HG03558 (cell line): ENCODE measurements around the gene LGALS3.

Source experiments
- ATAC-seq: cut with Tn5 transposase; IDR thresholded peaks from one replicate; pipeline ENCODE4 v1.9.1; 2021; ENCODE audit warnings: moderate number of reproducible peaks; ENCODE audit not compliant: unreplicated experiment; ENCODE audit errors: extremely low read depth

The LGALS3 gene

GRCh38 chr14:55128386-55129085, 516 bp upstream of the LGALS3 start:
- no peak for ATAC-seq

- ATAC-seq: no peak
Observed at GRCh38 chr14:55129428-55130195, 560 bp downstream of the LGALS3 start.

- no peak for ATAC-seq
Observed at GRCh38 chr14:55130196-55130550, 1.1 kb downstream of the LGALS3 start.

- no peak for ATAC-seq
Observed at GRCh38 chr14:55131370-55132137, 2.5 kb downstream of the LGALS3 start.

DNA sequence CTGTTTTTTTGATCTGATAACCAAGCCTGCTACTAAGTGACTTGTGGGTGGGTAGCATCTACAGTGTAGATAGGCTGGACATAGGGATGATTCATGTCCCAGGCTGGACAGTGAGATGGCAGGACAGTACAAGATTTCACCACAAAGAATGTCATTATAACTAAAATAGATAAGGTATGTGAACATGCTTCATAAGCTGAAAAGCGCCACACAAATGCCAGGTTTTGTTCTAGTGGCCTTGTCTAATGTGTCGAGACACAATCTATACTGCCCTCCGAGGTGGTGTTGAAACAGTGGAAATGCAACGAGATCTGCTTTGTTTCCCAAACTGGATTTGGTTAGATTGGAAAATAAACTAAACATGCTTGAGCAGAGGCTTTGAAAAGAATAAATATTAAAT, 4.4 kb downstream of the LGALS3 start:
- ATAC-seq: no peak

GRCh38 chr14:55136241-55136640, 7.2 kb downstream of the LGALS3 start:
- ATAC-seq: no peak

- ATAC-seq: no peak
Observed at GRCh38 chr14:55136885-55137786, 8.1 kb downstream of the LGALS3 start.

DNA sequence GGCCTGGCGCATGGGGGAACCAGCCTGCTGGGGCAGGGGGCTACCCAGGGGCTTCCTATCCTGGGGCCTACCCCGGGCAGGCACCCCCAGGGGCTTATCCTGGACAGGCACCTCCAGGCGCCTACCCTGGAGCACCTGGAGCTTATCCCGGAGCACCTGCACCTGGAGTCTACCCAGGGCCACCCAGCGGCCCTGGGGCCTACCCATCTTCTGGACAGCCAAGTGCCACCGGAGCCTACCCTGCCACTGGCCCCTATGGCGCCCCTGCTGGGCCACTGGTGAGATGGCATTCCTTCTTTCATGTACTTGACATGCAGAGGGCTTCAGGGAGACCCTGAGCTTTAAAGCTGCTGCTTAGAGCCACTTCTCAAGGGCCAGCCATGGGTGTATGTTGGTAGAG, 9.0 kb downstream of the LGALS3 start:
- no peak for ATAC-seq

- no peak for ATAC-seq
Observed at GRCh38 chr14:55139141-55139540, 10.1 kb downstream of the LGALS3 start.

- ATAC-seq: no peak
Observed at GRCh38 chr14:55139696-55140509, 10.9 kb downstream of the LGALS3 start.

DNA sequence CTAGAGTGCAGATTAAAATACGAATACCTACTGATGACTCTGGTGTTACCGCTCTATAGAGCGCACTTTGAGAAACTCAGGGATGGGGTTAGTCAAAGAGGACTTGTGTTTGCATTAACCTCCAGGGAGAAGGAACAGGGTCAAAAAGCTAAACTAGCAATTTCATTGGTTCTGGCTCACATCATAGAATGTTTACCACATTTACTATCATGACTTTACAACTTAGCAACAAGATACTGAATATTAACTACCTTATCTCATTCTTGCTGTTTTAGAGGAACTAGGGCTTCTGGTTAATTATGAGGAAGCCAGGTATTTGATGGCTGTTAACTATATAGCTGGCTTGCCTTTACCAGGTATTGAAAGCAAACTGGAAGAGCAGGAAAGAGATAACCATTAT, 12.8 kb downstream of the LGALS3 start:
- ATAC-seq: no peak

GRCh38 chr14:55142466-55142865, 13.4 kb downstream of the LGALS3 start:
- no peak for ATAC-seq

GRCh38 chr14:55146425-55146824, 17.4 kb downstream of the LGALS3 start:
- ATAC-seq: no peak

- no peak for ATAC-seq
Observed at GRCh38 chr14:55151601-55152000, 22.5 kb downstream of the LGALS3 start.

DNA sequence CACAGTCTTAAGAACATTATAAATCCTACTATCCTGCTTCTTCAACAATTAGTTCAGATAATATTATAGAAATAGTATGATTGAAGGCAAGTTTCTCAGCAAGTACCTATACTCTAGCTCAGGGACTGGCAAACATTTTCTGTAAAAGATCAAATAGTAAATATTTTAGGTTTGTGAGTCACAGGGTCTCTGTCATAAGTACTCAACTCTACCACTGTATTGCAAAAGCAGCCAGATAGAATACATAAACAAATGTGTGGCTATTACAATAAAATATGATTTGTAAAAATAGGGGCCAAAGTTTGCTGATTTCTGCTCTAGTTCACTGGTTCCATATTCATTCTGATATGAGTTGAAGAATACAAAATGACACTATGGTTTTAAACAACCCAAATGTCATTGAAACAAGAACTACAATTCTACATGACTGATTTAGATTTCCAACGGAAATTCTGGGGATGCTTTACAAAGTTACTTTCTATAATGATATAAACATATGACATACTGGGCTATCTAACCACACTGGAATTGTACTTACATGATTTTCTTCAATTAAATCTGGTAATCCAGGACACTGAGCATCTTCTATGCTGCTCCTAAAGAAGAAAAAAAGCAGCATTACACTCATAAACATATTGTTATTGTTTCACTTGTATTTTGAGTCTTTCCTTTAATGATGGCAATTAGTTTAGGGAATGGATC, 23.2 kb downstream of the LGALS3 start:
- no peak for ATAC-seq

- ATAC-seq: no peak
Observed at GRCh38 chr14:55153951-55154350, 24.9 kb downstream of the LGALS3 start.

DNA sequence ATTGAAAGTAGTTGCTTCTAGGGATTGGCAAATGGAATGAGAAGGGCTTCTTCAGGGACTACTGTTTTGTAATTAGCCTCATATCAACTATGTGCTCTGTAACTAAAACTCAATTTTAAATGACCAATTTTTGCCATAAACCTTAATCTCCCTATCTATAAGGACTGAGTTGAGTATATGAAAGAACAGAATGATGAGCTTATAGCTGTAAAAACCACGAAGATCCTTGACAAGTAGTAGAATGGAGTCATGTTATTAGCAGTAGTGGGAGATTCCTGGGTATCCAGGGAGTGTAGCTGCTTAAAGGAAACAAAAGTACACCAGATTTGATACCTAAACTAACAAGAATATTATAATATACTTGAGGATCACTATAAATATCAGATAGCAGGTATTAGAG, 28.0 kb downstream of the LGALS3 start:
- no peak for ATAC-seq

DNA sequence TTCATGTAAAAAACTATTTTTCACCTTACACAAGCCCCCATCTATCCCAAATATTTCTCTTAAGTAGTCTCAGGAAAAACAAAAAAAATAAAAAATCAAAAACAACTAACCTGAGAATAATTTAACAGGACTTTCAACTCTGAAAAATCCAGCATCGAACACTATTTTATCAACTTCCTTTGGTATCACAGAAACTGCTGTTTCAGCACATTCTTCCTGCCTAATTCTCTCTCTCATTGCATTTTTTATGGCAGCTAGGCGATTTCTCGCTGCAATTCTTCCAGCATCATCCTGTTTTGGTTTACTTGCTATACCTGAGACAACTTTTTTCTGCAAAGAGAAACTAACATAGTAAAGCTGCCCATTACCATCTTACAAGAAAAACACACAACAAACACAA, 29.4 kb downstream of the LGALS3 start:
- no peak for ATAC-seq

DNA sequence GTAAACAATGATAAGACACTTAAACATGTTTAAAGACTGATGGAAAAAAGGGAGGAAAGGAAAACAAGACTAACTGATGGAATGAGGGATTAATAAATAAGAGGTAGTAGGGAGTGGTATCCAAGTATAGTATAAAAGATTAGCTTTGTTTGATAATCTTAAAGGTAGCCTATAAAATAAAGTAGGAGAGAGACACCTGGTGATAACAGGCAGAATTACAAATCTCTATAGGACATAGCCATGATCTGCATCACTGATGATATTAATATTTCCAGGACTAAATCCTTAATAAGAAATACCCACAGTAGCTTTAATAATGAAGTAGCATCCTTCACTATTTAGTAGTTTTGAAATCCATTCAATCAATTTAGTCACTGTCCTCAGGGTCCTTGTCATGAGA, 31.9 kb downstream of the LGALS3 start:
- no peak for ATAC-seq
